Bronchial epithelial cell (primary cell): ENCODE data around the gene ZNF521. TPM values are rescaled to one million over a fixed set of nuclear protein-coding genes. Genes with fewer than 3 reads are reported as not detected.

Source experiments
- DNase-seq: peaks from one replicate; pipeline ENCODE4 v3.0.0-alpha.2; 2010; ENCODE audit warnings: low read depth
- FAIRE-seq: peaks from 2 replicates; lab custom pipeline; 2011; peaks lifted over from hg19 to GRCh38; lab: Jason Lieb, UNC
- H3K27me3 ChIP-seq: 2 replicates; pipeline ENCODE4 v1.5.1; 2011; ENCODE audit warnings: low read length; ENCODE audit not compliant: control insufficient read depth, insufficient read depth
- H3K36me3 ChIP-seq: 2 replicates; pipeline ENCODE4 v1.5.1; 2011; ENCODE audit warnings: low read length; ENCODE audit not compliant: control insufficient read depth, insufficient read depth
- H3K4me3 ChIP-seq: 2 replicates; pipeline ENCODE4 v1.5.1; 2011; ENCODE audit warnings: mild to moderate bottlenecking, low read depth, low read length, control low read depth
- CTCF ChIP-seq: IDR thresholded peaks from 2 replicates; pipeline ENCODE4 v1.5.1; 2011; ENCODE audit warnings: mild to moderate bottlenecking, moderate library complexity, low read length, control low read depth, inconsistent platforms; ENCODE audit not compliant: insufficient read depth, severe bottlenecking
- total RNA-seq: library from RNA; depleted of rRNA; stranded (reverse); fragments of >200 nt; gene quantifications from 2 replicates; pipeline ENCODE4 v1.2.1, GENCODE V29; 2014

Gene ZNF521
- total RNA-seq, 1 donor from 2014 or later, result 0.53 TPM

DNA sequence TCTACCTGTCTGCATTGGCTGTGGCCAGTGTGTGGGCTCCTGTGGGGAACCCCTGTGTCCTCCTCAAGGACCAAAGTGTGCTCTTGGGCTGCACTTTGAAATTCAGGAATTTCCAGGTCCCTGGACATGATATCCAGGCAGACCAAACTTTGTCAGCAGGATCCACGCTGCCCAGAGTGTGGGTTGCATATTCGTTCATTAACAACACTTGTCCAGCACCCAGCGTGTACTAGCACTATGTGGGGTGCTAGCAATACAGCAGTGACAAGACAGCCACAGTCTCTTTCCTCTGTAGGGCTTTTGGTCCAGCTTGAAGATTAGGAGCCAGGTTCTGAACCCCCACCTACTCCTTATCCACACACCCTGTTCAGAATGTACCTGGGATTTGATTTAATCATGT, 304.5 kb downstream of the ZNF521 start:
- no peak overlapping the region for H3K4me3 ChIP-seq
- no peak for TF ChIP-seq CTCF
- H3K27me3 ChIP-seq, result no peaks in the 10 kb centered on the region
- DNase-seq, result no peak
- FAIRE-seq, result no peak
- H3K36me3 ChIP-seq, result no peaks in the 10 kb centered on the region

GRCh38 chr18:25044694-25045093, 307.3 kb downstream of the ZNF521 start:
- FAIRE-seq, result no peak

DNA sequence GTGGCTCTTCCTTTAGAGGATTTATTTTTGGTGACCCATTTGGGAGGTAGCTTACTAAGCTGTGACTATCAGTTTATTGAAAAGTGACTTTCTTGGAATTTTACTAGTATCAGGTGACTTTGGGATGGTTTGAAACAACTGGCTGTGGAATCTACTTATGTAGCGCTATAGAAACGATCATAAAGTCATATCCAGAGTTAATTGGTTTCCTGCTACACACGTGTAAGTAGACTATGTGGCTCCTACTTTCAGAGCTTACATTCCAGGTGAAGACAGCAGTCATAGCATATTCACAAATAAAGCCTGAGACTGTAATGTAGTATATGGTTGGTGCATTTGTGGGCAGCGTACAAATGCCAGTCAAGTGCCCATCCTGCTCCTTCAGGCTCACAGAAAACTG, 308.9 kb downstream of the ZNF521 start:
- Histone ChIP-seq H3K4me3 (no peak overlapping the region), H3K27me3 (no peaks in the 10 kb centered on the region), H3K36me3 (no peaks in the 10 kb centered on the region)
- FAIRE-seq (no peak), DNase-seq (no peak)
- TF ChIP-seq CTCF, result no peak

More at GRCh38 chr18:25044694-25045093, 307.3 kb downstream of the ZNF521 start:
- DNase-seq, result no peak
- TF ChIP-seq CTCF, result no peak
- H3K27me3 ChIP-seq, result no peaks in the 10 kb centered on the region
- no peaks in the 10 kb centered on the region for H3K36me3 ChIP-seq
- H3K4me3 ChIP-seq, result no peak overlapping the region

- H3K4me3 ChIP-seq, result no peak overlapping the region
- no peaks in the 10 kb centered on the region for H3K27me3 ChIP-seq
- FAIRE-seq (no peak), DNase-seq (no peak)
- H3K36me3 ChIP-seq, result no peaks in the 10 kb centered on the region
- no peak for TF ChIP-seq CTCF
Observed at GRCh38 chr18:25042641-25043051, 309.3 kb downstream of the ZNF521 start.

DNA sequence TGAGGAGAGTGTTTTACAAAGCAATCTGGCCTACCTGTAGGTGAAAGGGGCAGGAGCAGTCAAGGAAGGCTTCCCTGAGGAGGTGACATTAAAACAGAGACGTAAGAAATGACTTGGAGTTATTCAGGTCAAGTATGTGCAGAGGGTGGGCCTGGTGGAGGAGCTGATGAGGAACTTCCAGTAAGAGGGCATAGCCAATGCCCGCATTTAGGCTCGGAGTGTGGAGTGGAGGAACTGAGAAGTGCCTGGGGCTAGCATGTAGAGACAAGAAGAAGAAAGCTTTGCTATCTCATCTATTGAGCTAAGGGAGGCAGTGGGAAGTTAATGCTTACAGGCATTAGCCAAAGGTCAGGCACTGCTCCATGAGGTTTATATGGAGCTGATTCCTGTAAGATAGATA, 312.2 kb downstream of the ZNF521 start:
- Histone ChIP-seq H3K27me3 (no peaks in the 10 kb centered on the region), H3K36me3 (no peaks in the 10 kb centered on the region), H3K4me3 (no peak overlapping the region)
- DNase-seq, result no peak
- FAIRE-seq, result peak; percentile 90
- TF ChIP-seq CTCF, result no peak

DNA sequence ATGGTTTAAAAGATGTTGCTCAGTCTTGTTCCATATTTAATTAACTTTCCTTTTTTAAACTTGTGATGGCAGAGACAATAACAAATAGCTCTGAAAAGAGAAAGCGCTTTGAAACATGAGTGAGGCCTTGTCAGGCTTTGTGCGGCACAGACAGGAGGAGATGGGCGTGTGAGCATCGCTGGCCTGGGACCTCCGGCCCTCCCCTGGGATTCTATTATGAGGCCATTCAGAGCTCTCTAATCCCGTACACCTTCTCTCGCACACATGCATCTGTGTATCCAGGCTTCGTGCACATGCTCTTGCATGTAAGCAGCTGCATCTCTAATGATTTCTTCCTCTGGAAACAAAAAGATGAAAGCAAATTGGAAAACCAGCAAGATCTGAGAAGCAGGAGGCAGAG, 313.7 kb downstream of the ZNF521 start:
- no peak for DNase-seq
- no peak overlapping the region for H3K4me3 ChIP-seq
- no peak for TF ChIP-seq CTCF
- no peak for FAIRE-seq
- H3K36me3 ChIP-seq, result no peaks in the 10 kb centered on the region
- H3K27me3 ChIP-seq, result no peaks in the 10 kb centered on the region
